Effector memory CD8-positive, alpha-beta T cell (primary cell): Measurements from ENCODE around the gene MXD4.

Source experiments
- ATAC-seq: fragments of 150-1000 bp; cut with Tn5 transposase; replicated peaks from 2 replicates; pipeline ENCODE4 v1.10.0; 2021; ENCODE audit warnings: mild to moderate bottlenecking, moderate library complexity
- DNase-seq, 3 experiments: peaks; one replicate each; pipeline ENCODE4 v3.0.0; 2021
- H3K27ac Mint-ChIP-seq, 2 donors: one replicate each; pipeline ENCODE4 v1.8.0; 2022; ENCODE audit warnings: mild to moderate bottlenecking in 2 of 2, mixed read lengths in 2 of 2, moderate library complexity in 2 of 2
- H3K27me3 Mint-ChIP-seq, 2 donors: one replicate each; pipeline ENCODE4 v1.8.0; 2022; ENCODE audit warnings: mixed read lengths in 2 of 2
- H3K36me3 Mint-ChIP-seq: one replicate; pipeline ENCODE4 v1.8.0; 2022; ENCODE audit warnings: mild to moderate bottlenecking, moderate library complexity, mixed read lengths; ENCODE audit not compliant: insufficient read depth
- H3K4me1 Mint-ChIP-seq, 2 donors: one replicate each; pipeline ENCODE4 v1.8.0; 2022; ENCODE audit warnings: low read depth in 2 of 2, mixed read lengths in 2 of 2
- H3K4me3 Mint-ChIP-seq, 2 donors: one replicate each; pipeline ENCODE4 v1.8.0; 2022; ENCODE audit warnings: mild to moderate bottlenecking in 2 of 2, mixed read lengths in 2 of 2, moderate library complexity in 2 of 2
- H3K9me3 Mint-ChIP-seq, 2 donors: one replicate each; pipeline ENCODE4 v1.8.0; 2022; ENCODE audit warnings: mixed read lengths in 2 of 2

Gene MXD4

GRCh38 chr4:2289311-2289954 lies 27.5 kb upstream of the MXD4 start:
- Mint-ChIP-seq H3K9me3 (no peaks in the 10 kb centered on the region), H3K27ac (peak overlapping the region; percentile 100), H3K27me3 (no peaks in the 10 kb centered on the region), H3K4me3 (peak overlapping the region in 1 of 2 donors; percentile 70), H3K36me3 (peaks cover 34% of the 10 kb centered on the region), H3K4me1 (peaks cover 24 to 26% of the 10 kb centered on the region in 2 donors)
- DNase-seq (no peak), ATAC-seq (no peak)

DNA sequence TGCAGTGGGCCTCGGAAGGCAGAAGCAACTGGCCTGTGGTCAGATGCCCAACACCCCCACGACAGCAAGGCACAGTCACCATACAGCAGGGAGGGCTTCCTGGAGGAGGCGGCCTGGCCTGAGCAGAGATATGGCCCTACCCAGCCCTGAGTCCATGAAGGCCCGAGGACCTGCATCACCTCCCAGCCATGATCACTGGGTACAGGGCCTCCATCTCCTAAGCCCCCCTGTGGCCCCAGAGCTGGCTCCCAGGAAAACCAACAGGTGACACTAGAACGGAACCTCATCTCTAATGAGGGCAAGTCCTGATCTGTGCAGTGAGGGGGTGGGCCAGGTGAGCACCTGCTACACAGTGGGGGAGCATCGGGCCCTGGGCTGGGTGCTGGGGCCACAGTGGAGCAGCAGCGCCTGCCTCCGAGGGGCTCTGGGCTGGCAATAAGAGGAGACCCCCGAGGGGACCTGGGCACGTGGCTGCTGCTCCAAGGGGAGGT lies 26.2 kb upstream of the MXD4 start:
- Mint-ChIP-seq H3K27ac (peak overlapping the region; percentile 85 to 100), H3K27me3 (no peaks in the 10 kb centered on the region), H3K36me3 (peaks cover 34% of the 10 kb centered on the region), H3K9me3 (no peaks in the 10 kb centered on the region), H3K4me1 (peaks cover 28% of the 10 kb centered on the region in 2 donors), H3K4me3 (no peak overlapping the region)
- no peak for DNase-seq
- no peak for ATAC-seq

GRCh38 chr4:2287594-2287915 lies 25.6 kb upstream of the MXD4 start:
- no peaks in the 10 kb centered on the region for H3K9me3 Mint-ChIP-seq
- DNase-seq (no peak), ATAC-seq (no peak)
- H3K27ac Mint-ChIP-seq = peak overlapping the region; percentile 85 to 100
- H3K36me3 Mint-ChIP-seq = peaks cover 33% of the 10 kb centered on the region
- no peaks in the 10 kb centered on the region for H3K27me3 Mint-ChIP-seq
- H3K4me1 Mint-ChIP-seq = peaks cover 28 to 30% of the 10 kb centered on the region in 2 donors
- H3K4me3 Mint-ChIP-seq = no peak overlapping the region

DNA sequence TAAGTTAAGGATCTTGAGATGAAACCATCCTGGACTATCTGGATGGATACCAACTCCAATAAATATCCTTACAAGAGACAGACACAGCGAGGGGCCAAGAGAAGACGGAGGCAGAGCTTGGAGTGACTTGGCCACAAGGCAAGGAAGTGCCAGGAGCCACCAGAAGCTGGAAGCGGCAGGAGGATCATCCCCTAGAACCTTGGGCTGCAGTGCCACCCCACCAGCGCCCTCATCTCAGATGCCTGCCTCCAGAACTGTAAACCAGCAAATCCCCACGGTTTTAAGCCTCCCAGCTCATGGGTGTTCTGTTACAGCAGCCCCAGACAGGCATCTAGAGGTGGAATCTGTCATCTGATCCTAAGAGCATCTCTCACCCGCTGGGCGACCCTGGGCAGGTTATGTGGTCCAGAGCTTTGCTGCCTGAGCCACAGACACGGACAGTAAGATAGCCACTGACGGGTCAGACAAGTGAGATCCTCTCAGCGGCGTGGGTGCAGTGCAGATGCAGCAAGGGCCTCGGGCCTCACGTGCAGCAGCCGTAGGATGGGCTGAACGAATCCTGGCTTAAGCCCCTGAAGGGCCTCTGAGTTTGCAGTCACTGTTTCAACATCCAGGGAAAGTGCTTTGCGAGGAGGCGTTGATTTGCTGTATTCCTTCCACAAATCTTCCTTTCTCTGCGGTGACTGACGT lies 25.1 kb upstream of the MXD4 start:
- Mint-ChIP-seq H3K4me3 (no peak overlapping the region), H3K4me1 (peaks cover 33 to 35% of the 10 kb centered on the region in 2 donors), H3K9me3 (no peaks in the 10 kb centered on the region), H3K36me3 (peaks cover 32% of the 10 kb centered on the region), H3K27ac (peak overlapping the region; percentile 85 to 100), H3K27me3 (no peaks in the 10 kb centered on the region)
- DNase-seq (no peak), ATAC-seq (no peak)

DNA sequence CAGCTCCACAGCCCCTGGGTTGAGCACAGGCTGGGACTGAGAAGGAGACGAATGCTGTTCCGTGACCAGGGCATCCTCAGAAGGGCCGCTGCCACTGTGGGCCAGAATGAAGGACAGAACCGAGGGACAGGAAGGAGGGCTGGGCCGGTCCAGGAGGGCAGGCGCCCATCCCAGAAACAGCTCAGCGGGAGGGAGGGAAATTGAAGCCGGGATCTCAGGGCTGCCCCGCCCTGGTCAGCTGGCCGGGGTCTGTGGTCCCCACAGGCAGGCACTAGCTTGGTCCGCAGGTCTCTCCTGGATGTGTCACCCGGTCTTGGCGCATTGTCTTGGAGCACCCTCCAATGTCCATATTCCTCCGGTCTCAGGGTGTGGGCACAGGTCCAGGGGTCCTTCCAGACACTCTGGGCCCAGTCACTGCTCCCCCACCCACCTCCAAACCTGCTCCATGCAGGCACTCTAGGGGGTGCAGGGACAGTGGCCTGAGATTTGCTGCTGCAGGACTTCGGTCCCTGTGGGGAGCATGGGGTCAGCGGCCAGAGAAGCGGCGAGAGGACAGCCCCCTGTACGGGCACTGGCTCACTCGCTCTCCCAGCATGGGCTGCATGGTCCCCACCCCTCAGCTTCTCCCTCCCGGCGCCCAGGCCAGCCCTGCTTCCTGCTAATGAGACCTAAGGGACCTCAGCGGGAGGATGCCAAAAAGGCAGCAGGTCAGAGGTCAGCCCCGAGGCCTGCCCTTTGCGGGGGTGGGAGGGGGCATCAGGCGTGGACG lies 23.9 kb upstream of the MXD4 start:
- DNase-seq (no peak), ATAC-seq (no peak)
- H3K4me1 Mint-ChIP-seq = peaks cover 36 to 38% of the 10 kb centered on the region in 2 donors
- H3K27ac Mint-ChIP-seq = peak overlapping the region; percentile 85 to 100
- peaks cover 24% of the 10 kb centered on the region for H3K36me3 Mint-ChIP-seq
- no peak overlapping the region for H3K4me3 Mint-ChIP-seq
- H3K27me3 Mint-ChIP-seq = no peaks in the 10 kb centered on the region
- no peaks in the 10 kb centered on the region for H3K9me3 Mint-ChIP-seq

- no peak overlapping the region for H3K4me3 Mint-ChIP-seq
- H3K27ac Mint-ChIP-seq = peak overlapping the region; percentile 98 to 99
- peaks cover 20% of the 10 kb centered on the region for H3K36me3 Mint-ChIP-seq
- ATAC-seq (no peak), DNase-seq (no peak)
- no peaks in the 10 kb centered on the region for H3K27me3 Mint-ChIP-seq
- peaks cover 31 to 34% of the 10 kb centered on the region in 2 donors for H3K4me1 Mint-ChIP-seq
- H3K9me3 Mint-ChIP-seq = no peaks in the 10 kb centered on the region
These were observed 23.2 kb upstream of the MXD4 start for GRCh38 chr4:2284934-2285612.

GRCh38 chr4:2284161-2284933 lies 22.4 kb upstream of the MXD4 start:
- Mint-ChIP-seq H3K4me3 (no peak overlapping the region), H3K9me3 (no peaks in the 10 kb centered on the region), H3K27ac (peak overlapping the region; percentile 98 to 99), H3K36me3 (peaks cover 15% of the 10 kb centered on the region), H3K4me1 (peaks cover 28 to 30% of the 10 kb centered on the region in 2 donors), H3K27me3 (no peaks in the 10 kb centered on the region)
- no peak for DNase-seq
- no peak for ATAC-seq

- Mint-ChIP-seq H3K9me3 (no peaks in the 10 kb centered on the region), H3K4me3 (no peak overlapping the region), H3K27ac (peak overlapping the region; percentile 98 to 99), H3K27me3 (no peaks in the 10 kb centered on the region), H3K36me3 (peaks cover 15% of the 10 kb centered on the region), H3K4me1 (peaks cover 28 to 30% of the 10 kb centered on the region in 2 donors)
- DNase-seq = no peak
- ATAC-seq = no peak
These were observed 21.3 kb upstream of the MXD4 start for GRCh38 chr4:2283199-2283711.

DNA sequence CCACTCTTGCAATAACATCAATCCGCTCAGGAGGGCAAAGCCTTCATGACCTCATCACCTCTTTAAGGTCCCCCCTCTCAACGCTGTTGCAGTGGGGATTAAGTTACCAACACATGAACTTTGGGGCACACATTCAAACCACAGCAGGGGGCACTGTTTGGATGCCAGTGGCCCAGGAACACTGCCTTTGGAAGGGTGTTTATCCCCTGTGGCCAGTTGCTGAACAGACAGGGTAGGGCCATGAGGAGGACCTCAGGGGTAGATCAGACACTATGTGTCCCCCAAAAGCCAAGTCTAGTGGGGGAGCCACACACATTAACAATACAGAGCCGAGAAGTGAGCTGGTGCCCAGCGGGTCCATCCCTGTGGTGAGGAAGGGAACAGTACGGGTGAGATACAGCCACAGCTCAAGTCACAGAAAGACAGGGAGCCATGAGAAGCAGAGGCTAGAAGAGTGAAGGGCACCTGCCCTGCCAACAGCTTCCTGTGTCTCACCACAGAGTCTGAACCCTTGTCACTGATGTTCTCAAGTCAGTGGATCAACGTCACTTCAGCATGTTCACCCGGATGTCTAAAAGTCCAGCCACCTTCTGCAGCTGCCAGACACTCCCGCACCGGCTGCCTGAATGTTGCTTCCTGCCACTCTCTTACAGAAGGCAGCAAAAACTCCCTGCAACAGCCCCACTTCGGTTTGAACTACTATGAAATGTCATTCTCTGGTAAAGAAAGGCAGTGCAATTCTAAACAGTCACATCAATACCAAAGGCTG lies 19.9 kb upstream of the MXD4 start:
- DNase-seq = peak; percentile 85 to 87 (median 86)
- peaks cover 30 to 32% of the 10 kb centered on the region in 2 donors for H3K4me1 Mint-ChIP-seq
- H3K4me3 Mint-ChIP-seq = peak overlapping the region; percentile 71 to 78
- H3K27ac Mint-ChIP-seq = peak overlapping the region; percentile 98 to 99
- ATAC-seq = peak; percentile 91
- H3K36me3 Mint-ChIP-seq = peaks cover 15% of the 10 kb centered on the region
- H3K27me3 Mint-ChIP-seq = no peaks in the 10 kb centered on the region
- H3K9me3 Mint-ChIP-seq = no peaks in the 10 kb centered on the region

DNA sequence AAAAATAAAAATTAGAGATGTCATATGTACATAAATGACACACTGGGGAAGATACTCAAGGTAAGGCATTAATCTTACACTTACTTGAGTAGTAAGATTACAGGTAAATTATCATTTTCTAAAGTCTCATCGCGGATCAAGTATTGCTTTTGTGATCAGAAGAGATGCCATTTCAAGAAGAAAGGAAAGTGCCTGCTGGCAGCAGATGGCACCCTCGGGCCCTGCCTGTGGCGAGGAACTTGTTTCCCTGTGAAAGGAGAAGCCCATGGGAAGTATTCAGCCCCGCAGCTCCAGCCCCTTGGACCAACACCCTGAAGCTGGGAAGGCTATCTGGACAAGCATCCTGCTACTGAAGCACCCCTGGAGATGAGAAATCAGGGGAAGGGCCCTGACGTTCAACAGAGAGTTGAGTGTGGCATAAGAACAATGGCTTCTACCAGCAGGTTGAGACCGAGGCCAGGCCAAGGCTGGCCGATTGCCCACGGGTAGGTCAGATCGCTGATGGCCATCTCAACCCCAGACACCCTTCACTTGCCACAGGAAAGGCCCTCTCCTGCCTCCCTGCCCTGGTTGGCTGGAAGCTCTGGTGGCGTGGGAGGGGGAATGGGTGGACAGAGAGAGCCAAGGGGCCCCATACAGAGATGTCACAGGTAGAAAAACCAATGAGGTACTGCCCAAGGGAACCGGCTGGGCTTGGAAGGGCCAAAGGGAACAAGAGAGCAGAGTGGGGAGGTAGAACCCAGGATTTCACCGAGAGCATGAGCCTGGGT lies 18.8 kb upstream of the MXD4 start:
- no peaks in the 10 kb centered on the region for H3K27me3 Mint-ChIP-seq
- peaks cover 15% of the 10 kb centered on the region for H3K36me3 Mint-ChIP-seq
- DNase-seq (no peak), ATAC-seq (no peak)
- H3K9me3 Mint-ChIP-seq = no peaks in the 10 kb centered on the region
- H3K4me3 Mint-ChIP-seq = peak overlapping the region; percentile 71 to 78
- H3K27ac Mint-ChIP-seq = peak overlapping the region; percentile 98 to 99
- peaks cover 30 to 32% of the 10 kb centered on the region in 2 donors for H3K4me1 Mint-ChIP-seq

DNA sequence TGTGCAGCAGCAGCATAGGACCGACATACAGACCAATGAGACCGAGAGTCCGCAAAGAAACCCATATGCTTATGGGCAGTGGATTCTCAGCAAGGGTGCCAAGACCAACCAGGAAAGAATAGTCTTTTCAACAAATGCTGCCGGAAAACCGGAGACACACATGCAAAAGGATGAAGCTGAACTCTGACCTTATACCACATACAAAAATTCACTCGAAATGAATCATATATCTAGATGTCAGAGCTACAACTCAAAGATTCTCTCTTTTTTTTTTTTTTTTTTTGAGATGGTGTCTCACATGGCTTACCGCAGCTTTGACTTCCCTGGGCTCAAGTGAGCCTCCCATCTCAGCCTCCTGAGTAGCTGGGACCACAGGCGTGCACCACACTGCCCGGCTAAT lies 16.0 kb upstream of the MXD4 start:
- no peak for DNase-seq
- peaks cover 22 to 26% of the 10 kb centered on the region in 2 donors for H3K4me1 Mint-ChIP-seq
- no peaks in the 10 kb centered on the region for H3K27me3 Mint-ChIP-seq
- H3K4me3 Mint-ChIP-seq = no peak overlapping the region
- ATAC-seq = no peak
- H3K27ac Mint-ChIP-seq = no peak overlapping the region
- H3K9me3 Mint-ChIP-seq = no peaks in the 10 kb centered on the region
- peaks cover 15% of the 10 kb centered on the region for H3K36me3 Mint-ChIP-seq
